Measurements from ENCODE around the gene BAHCC1.

The BAHCC1 gene

DNA sequence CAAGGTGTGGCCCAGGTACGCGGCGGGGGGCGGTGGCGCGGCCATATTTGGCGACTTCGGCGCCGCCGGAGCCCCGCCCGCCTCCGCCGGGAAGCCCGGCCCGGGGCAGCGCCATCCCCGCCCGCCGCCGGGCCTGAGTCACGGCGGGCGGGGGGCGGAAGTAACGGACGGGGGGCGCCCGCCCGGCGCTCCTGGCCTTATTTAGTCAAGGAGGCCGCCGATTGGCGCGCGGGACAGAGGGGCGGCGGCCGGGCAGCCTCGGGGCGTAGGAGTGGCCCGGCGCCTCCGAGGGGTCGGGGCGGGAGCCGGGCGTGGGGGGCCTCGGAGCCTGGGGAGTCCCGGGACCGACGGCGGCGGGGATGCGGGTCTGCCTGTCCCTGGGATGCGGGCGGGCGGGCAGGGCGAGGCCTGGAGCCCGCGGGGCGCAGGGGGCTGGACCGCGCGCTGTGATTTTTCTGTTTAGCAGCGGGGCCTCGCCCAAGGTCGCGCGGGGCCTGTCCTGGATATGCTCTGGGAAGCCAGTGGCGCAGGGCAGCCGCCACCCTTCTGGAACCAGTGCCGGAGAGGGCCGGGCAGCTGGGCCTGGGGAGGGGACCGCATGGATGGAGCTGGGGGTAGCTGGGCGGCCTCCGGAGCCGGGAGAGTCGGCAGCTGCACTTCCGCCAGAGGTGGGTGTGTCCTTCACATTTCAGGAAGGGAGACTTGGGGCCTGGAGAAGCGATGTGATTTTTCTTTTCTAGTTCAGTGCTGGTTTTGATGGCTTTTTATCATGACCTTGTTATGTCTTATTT lies 119.7 kb downstream of the BAHCC1 start:
- DNase-seq: peak; percentile 79

DNA sequence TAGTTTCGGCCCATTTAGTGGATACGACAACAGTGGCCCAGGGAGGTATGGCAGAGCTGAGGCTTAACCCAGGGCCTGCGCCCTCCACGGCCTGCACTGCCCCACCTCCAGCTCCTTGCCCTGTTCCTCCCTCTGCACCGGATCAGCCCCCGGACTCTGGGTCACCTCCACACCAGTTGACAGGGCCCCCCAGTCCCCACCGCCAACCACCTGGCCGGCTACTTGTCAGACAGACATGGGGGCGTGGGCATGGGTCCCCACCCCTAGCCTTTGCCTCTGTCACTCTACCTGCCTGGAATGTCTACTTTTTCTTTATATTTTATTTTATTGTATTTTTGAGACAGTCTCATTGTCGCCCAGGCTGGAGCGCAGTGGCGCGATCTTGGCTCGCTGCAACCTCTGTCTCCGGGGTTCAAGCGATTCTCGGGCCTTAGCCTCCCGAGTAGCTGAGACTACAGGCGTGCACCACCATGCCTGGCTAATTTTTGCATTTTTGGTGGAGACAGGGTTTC lies 120.3 kb downstream of the BAHCC1 start:
- DNase-seq: peak; percentile 44
